NB4 (cell line): ENCODE results near the gene WFIKKN1.

Source experiments
- DNase-seq: peaks from one replicate; pipeline ENCODE4 v3.0.0; 2010; ENCODE audit warnings: low read depth
- H3K4me3 ChIP-seq: one replicate; pipeline ENCODE4 v1.5.1; 2011; ENCODE audit warnings: mild to moderate bottlenecking, low read depth, low read length, moderate library complexity
- MYC ChIP-seq: IDR thresholded peaks from 2 replicates; pipeline ENCODE4 v1.6.1; 2011; ENCODE audit warnings: low read depth, low read length
- POLR2A ChIP-seq: IDR thresholded peaks from 2 replicates; pipeline ENCODE4 v1.6.1; 2011; ENCODE audit warnings: mild to moderate bottlenecking; ENCODE audit not compliant: insufficient read length; ENCODE audit errors: extremely low read depth
- TF ChIP-seq, protein P1 (sequence below): IDR thresholded peaks from one replicate; pipeline ENCODE4 v1.5.1; 2012; ENCODE audit warnings: low read depth, low read length
- TF ChIP-seq, protein P2 (sequence below): IDR thresholded peaks from 2 replicates; pipeline ENCODE4 v1.6.1; 2011; ENCODE audit warnings: low read depth, low read length

The WFIKKN1 gene

DNA sequence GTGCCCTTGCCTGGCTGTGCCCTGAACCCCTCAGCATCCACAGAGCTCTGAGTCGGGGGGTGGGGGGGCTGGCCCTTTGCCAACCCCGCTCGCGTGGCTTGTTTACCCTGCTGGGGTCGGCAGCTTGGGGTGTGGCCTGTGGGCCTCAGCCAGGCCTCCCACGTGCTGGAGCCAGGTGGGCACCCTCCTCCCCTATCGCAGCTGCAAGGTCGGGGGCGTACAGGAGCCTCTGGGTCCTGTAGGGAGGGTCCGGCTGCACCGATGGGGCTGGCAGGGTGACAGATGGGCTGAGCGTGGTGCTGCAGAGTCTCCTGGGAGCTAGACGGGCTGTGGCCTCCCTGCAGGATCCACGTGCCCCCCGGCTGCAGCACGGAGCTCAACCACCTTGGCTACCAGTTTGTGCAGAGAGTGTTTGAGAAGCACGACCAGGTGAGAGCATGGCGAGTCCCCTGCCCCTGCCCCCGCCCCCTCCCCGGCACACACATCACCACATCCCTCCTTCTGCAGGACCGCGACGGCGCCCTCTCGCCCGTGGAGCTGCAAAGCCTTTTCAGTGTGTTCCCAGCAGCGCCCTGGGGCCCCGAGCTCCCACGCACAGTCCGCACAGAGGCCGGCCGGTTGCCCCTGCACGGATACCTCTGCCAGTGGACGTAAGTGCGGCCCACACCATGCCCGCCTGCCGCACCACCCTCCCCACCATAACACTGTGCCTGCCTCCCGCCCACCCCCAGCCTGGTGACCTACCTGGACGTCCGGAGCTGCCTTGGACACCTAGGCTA is 40.8 kb downstream of the WFIKKN1 start:
- TF ChIP-seq, protein P1, sequence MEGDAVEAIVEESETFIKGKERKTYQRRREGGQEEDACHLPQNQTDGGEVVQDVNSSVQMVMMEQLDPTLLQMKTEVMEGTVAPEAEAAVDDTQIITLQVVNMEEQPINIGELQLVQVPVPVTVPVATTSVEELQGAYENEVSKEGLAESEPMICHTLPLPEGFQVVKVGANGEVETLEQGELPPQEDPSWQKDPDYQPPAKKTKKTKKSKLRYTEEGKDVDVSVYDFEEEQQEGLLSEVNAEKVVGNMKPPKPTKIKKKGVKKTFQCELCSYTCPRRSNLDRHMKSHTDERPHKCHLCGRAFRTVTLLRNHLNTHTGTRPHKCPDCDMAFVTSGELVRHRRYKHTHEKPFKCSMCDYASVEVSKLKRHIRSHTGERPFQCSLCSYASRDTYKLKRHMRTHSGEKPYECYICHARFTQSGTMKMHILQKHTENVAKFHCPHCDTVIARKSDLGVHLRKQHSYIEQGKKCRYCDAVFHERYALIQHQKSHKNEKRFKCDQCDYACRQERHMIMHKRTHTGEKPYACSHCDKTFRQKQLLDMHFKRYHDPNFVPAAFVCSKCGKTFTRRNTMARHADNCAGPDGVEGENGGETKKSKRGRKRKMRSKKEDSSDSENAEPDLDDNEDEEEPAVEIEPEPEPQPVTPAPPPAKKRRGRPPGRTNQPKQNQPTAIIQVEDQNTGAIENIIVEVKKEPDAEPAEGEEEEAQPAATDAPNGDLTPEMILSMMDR: no peak
- TF ChIP-seq, protein P2, sequence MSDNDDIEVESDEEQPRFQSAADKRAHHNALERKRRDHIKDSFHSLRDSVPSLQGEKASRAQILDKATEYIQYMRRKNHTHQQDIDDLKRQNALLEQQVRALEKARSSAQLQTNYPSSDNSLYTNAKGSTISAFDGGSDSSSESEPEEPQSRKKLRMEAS: no peak
- TF ChIP-seq MYC: no peak
- TF ChIP-seq POLR2A: no peak
- DNase-seq: no peak
- H3K4me3 ChIP-seq: no peak overlapping the region

DNA sequence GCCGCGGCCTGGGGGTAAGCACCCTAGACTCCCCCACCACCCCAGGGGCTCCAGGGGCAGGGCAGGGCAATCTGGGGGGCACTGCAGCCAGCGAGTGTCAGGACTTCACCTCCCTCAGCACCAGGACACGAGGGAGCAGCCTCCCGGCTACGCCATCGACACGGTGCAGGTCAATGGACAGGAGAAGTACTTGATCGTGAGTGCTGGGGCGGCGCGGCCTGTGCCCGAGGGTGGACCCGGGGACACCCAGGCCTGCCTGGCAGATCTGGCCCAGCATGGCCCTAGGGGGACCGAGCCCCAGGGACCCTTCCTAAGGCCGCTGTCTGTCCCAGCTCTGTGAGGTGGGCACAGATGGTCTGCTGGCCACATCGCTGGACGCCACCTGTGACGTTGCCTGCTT is 41.6 kb downstream of the WFIKKN1 start:
- DNase-seq: no peak
- TF ChIP-seq MYC (no peak), POLR2A (no peak)
- TF ChIP-seq, protein P2: no peak
- TF ChIP-seq, protein P1: no peak
- H3K4me3 ChIP-seq: no peak overlapping the region

DNA sequence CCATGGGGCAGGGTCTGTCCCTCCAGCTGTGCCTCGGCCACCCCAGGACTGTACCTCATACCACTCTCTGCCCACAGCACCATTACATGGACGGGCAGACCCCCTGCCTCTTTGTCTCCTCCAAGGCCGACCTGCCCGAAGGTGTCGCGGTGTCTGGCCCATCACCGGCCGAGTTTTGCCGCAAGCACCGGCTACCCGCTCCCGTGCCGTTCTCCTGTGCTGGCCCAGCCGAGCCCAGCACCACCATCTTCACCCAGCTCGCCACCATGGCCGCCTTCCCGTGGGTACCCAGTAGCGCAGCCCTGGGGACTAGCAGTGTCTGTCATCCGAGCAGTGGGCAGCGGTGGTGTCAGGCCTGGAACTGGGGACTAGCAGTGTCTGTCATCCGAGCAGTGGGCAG is 42.1 kb downstream of the WFIKKN1 start:
- H3K4me3 ChIP-seq: no peak overlapping the region
- TF ChIP-seq, protein P2: no peak
- TF ChIP-seq MYC (no peak), POLR2A (no peak)
- TF ChIP-seq, protein P1: no peak
- no peak for DNase-seq

DNA sequence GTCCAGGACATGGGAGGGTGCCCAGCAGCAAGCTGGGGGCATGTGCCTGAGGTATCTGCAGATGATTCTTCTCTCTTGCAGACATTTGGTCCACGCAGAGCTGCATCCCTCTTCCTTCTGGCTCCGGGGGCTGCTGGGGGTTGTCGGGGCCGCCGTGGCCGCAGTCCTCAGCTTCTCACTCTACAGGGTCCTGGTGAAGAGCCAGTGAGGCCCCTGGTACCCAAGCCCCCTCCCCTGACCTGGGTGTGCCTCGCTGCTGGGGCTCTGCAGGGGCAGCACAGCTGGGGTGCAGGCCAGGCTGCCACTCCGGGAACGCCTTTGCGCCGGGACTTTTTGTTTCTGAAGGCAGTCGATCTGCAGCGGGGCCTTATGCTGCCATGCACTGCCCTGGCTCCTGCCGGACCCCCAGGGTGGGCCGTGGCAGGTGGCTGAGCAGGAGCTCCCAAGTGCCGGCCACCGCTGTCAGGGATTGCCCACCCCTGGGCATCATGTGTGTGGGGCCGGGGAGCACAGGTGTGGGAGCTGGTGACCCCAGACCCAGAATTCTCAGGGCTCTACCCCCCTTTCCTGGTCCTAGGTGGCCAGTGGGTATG is 42.7 kb downstream of the WFIKKN1 start:
- TF ChIP-seq POLR2A (no peak), MYC (no peak)
- TF ChIP-seq, protein P2: no peak
- TF ChIP-seq, protein P1: no peak
- H3K4me3 ChIP-seq: no peak overlapping the region
- DNase-seq: no peak

DNA sequence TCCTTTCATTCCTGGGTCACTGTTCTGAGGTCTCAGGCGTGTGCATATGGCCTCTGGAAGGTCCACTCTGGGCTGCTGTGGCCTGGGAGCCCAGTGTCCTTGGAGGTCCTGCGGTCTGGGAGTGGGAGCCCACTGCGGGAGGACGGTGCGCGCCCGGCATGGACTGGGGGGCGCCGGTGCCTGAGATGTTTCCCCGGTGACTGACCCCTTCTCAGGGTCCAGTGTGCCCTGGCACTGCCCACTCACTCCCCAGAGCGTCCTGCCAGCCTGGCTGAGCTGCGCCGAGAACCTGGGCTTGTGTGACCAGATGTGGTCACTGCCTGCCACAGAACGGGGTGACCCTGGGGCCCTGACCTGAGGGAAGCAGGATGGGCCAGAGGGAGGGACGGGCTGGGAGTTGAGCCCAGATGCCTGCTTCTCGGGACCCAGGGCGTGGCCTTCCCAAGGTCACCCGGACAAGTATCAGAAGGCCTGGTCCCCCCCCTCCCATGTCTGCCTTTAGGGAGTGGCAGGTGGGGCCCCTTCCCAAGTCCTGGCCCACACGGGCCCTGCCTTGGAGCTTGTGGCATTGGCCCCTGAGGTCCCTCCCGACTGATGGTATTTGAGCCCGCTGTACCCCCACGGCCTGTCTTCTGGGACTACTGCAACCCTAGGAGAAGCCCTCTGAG is 43.6 kb downstream of the WFIKKN1 start:
- TF ChIP-seq, protein P2: no peak
- TF ChIP-seq, protein P1: no peak
- no peak overlapping the region for H3K4me3 ChIP-seq
- DNase-seq: no peak
